Measurements from ENCODE around the gene CMTM5.
"Not testable (repeated sequence)": the region's sequence is repeated elsewhere in the genome, so short reads cannot be mapped to it uniquely, and the experiment has no call there.

The CMTM5 gene

GRCh38 chr14:23386999-23387398 lies 10.2 kb downstream of the CMTM5 start:
- TF ChIP-seq CTCF (IDR thresholded peaks at IDR 0.05; ENCODE audit: extremely low read depth, insufficient read depth, missing control alignments) = no peak
- in situ Hi-C loops (cut with MboI; ENCODE audit: low pct_unique_long_range_greater_than_20kb, low sequenced_read_pairs, unreplicated experiment) = no loop called here
- no peak for DNase-seq (ENCODE audit: low spot score)

- no peak for DNase-seq (ENCODE audit: low spot score)
- TF ChIP-seq CTCF (IDR thresholded peaks at IDR 0.05; ENCODE audit: extremely low read depth, insufficient read depth, missing control alignments) = no peak
- in situ Hi-C loops (cut with MboI; ENCODE audit: low pct_unique_long_range_greater_than_20kb, low sequenced_read_pairs, unreplicated experiment) = no loop called here
Observed at GRCh38 chr14:23387916-23388882, 11.4 kb downstream of the CMTM5 start.

GRCh38 chr14:23388996-23389395 lies 12.2 kb downstream of the CMTM5 start:
- in situ Hi-C loops (cut with MboI; ENCODE audit: low pct_unique_long_range_greater_than_20kb, low sequenced_read_pairs, unreplicated experiment) = no loop called here
- TF ChIP-seq CTCF (IDR thresholded peaks at IDR 0.05; ENCODE audit: extremely low read depth, insufficient read depth, missing control alignments) = no peak
- DNase-seq (ENCODE audit: low spot score) = no peak

- TF ChIP-seq CTCF (IDR thresholded peaks at IDR 0.05; ENCODE audit: extremely low read depth, insufficient read depth, missing control alignments) = no peak
- DNase-seq (ENCODE audit: low spot score) = no peak
- in situ Hi-C loops (cut with MboI; ENCODE audit: low pct_unique_long_range_greater_than_20kb, low sequenced_read_pairs, unreplicated experiment) = no loop called here
Observed at GRCh38 chr14:23389396-23389795, 12.6 kb downstream of the CMTM5 start.

- in situ Hi-C loops (cut with MboI; ENCODE audit: low pct_unique_long_range_greater_than_20kb, low sequenced_read_pairs, unreplicated experiment); DNase-seq (ENCODE audit: low spot score): not testable (repeated sequence)
Observed at GRCh38 chr14:23389871-23390270, 13.0 kb downstream of the CMTM5 start.

- in situ Hi-C loops (cut with MboI; ENCODE audit: low pct_unique_long_range_greater_than_20kb, low sequenced_read_pairs, unreplicated experiment) = no loop called here
- no peak for TF ChIP-seq CTCF (IDR thresholded peaks at IDR 0.05; ENCODE audit: extremely low read depth, insufficient read depth, missing control alignments)
- no peak for DNase-seq (ENCODE audit: low spot score)
Observed at GRCh38 chr14:23392613-23393012, 15.8 kb downstream of the CMTM5 start.

GRCh38 chr14:23396126-23396525 lies 19.3 kb downstream of the CMTM5 start:
- in situ Hi-C loops (cut with MboI; ENCODE audit: low pct_unique_long_range_greater_than_20kb, low sequenced_read_pairs, unreplicated experiment) = no loop called here
- DNase-seq (ENCODE audit: low spot score) = no peak
- TF ChIP-seq CTCF (IDR thresholded peaks at IDR 0.05; ENCODE audit: extremely low read depth, insufficient read depth, missing control alignments) = no peak
